GM21723 (cell line): Measurements from ENCODE around the gene SPACA5.
A peak's percentile ranks its signal among the peaks of the same experiment; 100 is the strongest.
"Not testable (repeated sequence)": the region's sequence is repeated elsewhere in the genome, so short reads cannot be mapped to it uniquely, and the experiment has no call there.

ENCODE experiments used
- ATAC-seq: cut with Tn5 transposase; IDR thresholded peaks from one replicate; pipeline ENCODE4 v1.9.1; 2021; ENCODE audit warnings: mild to moderate bottlenecking, moderate library complexity; ENCODE audit not compliant: unreplicated experiment

Gene SPACA5

DNA sequence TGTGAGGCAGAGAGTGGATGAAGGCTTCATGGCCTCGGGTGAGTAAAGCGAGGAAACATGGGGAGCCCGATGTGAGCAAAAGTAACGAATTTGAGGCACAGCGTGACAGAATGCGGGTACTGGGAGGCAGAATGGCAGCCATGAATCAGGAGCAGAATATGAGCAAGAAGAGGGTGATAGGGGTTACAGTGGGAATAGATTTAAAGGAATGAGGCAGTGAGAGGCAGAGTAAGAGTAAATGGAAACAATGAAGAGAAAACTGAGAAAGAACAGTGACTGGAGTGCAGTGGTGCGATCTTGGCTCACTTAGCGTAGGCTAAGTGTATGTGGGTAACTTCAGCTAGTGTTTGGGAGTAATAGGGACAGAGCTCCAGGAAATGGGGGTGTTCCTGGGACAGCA is at the start of gene SPACA5:
SPACA5 (plus strand) TSS at position 301 of the 400 bp plus-strand sequence. CDS start 815 bp downstream, outside the sequence.
- not testable (repeated sequence) for ATAC-seq

GRCh38 chrX:47958206-47958605 is 48.6 kb upstream of the SPACA5 start:
- ATAC-seq, result not testable (repeated sequence)

DNA sequence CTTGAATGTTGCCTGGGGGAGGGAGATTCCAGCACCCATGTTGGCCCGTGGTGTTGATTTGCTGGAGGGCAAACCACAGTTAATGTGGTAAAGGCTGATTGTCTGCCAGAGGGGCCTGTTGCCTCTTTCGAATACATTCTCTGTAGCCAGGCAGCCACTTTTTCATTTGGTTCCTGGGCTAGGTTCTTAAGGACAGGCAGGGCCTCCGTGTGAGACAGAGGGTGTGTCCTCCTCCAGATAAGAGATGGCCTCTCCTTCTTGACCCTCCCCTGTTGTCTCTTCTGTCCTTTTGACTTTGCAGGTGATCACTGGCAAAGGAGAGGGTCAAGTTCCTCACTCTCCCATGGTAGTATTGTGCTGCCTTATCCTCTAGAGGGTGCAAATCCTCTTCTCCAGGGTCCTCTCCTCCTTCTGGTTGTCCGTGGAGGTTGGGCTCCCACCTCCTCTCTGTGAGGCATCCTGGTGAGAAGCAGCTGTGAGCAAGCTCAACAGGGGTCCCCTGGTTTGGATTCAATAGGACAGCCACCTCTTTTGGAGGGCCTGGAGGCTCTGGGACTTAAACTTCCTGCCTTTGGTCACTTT is 47.9 kb upstream of the SPACA5 start:
- no peak for ATAC-seq

- no peak for ATAC-seq
These were observed 46.4 kb upstream of the SPACA5 start for GRCh38 chrX:47960406-47960805.

DNA sequence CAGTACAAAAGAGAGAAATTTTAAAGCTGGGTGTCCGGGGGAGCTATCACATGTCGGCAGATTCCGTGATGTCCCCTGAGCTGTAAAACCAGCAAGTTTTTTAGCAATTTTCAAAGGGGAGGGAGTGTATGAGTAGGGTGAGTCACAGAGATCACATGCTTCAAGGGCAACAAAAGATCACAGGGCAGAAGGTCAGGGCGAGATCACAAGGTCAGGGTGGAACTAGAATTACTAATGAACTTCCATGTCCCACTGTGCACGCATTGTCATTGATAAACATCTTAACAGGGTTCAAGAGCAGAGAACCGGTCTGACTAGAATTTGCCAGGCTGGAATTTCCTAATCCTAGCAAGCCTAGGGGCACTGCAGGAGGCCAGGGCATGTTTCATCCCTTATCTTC is 45.0 kb upstream of the SPACA5 start:
- ATAC-seq, result not testable (repeated sequence)

- ATAC-seq, result not testable (repeated sequence)
These were observed 41.3 kb upstream of the SPACA5 start for GRCh38 chrX:47965526-47965925.

DNA sequence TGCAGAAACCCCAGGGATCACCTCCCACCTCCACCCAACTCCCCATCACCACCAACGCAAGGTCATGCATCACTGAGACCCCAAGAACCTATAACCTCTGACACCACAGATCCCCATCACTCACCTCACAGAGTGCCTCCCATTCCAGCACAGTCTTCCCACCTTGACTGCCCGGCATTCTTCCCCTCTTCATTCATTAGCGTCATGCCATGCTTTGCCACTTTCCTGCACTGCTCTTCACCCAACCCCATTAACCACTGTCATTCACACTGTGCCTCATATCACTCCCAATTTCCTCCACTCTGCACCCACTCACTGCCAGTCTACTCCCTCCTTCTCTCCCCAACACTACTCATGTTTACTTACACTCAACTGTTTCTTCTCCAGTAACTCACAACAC is 33.6 kb upstream of the SPACA5 start:
- ATAC-seq, result no peak

DNA sequence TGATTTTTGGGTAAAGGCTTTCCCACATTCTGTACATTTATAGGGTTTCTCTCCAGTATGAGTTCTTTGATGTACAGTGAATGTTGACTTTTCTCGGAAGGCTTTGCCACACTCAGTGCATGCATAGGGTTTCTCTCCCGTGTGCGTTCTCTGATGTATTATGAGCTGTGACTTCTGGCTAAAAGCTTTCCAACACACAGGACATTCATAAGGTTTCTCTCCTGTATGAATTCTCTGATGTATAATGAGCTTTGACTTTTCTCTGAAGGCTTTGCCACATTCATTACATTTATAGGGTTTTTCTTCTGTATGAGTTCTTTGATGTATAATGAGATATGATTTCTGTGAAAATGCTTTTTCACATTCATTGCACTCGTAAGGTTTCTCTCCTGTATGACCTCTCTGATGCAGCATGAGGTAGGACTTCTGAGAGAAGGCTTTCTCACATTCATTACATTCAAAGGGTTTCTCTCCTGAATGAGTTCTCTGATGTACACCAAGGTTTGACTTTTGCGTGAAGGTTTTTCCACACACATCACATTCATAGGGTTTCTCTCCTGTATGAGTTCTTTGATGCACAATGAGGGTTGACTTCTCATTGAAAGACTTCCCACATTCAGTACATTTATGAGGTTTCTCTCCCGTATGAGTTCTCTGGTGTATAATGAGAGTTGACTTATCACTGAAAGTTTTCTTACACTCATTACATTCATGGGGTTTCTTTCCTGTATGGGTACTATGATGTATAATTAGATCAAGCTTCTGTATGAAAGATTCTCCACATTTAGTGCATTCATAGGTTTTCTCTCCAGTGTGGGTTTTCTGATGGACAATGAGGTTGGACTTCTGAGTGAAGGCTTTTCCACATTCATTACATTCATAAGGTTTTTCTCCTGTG is 30.3 kb upstream of the SPACA5 start:
- ATAC-seq, result no peak

- ATAC-seq, result no peak
These were observed 15.3 kb upstream of the SPACA5 start for GRCh38 chrX:47991263-47992094.

- ATAC-seq, result no peak
These were observed 14.8 kb upstream of the SPACA5 start for GRCh38 chrX:47992095-47992380.

DNA sequence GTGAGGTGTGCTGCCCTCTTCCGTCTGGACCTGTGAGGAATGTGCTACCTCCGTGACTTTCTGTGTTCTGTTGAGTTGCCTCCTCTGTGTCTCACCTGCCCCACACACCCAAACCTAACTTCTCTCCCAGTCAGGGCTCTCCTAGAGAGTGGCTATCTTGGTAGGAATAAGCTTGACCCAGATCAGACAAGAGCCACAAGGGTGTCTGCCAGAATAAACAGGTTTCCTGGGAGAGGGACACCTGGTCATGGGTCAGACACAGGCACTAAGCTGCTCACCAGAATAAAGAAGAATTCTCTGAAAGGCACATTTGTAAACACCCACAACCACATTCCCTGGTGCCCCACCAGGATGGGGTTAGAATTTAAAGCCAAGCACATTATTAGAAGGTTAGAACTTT is 14.1 kb upstream of the SPACA5 start:
- ATAC-seq, result no peak

DNA sequence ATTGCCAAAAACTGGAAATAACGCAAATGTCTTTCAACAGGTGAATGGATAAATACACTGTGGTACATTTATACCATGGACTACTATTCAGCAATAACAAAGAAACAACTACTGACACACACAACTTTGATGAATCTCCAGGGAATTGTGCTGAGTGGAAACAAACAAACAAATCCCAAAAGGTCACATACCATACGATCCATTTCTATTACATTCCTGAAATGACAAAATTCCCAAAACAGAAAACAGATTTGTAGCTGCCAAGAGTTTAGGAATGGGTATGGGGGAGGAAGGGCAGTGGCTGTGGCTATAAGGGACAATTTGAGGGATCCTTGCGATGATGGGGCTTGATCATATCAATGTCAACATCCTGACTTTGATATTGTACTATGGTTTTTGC is 5.5 kb upstream of the SPACA5 start:
- no peak for ATAC-seq

DNA sequence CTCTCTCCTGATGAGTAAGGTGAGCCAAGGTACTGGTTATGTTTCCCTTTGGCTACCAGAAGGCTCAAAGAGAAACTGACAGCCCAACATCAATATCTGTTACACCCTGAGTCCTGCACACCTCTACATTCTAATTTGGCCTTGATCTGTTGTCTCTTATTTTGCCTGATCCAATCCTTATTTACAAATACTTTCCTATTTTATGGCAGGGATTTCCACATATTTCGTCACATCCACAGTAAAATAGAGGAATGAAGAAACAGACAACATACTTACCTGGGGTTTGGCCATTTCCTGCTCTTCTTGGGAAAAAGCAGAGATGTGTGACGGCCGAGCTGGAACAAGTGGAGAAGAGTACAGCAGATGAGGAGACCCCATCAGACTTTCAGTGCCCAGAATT is 4.5 kb upstream of the SPACA5 start:
- no peak for ATAC-seq

DNA sequence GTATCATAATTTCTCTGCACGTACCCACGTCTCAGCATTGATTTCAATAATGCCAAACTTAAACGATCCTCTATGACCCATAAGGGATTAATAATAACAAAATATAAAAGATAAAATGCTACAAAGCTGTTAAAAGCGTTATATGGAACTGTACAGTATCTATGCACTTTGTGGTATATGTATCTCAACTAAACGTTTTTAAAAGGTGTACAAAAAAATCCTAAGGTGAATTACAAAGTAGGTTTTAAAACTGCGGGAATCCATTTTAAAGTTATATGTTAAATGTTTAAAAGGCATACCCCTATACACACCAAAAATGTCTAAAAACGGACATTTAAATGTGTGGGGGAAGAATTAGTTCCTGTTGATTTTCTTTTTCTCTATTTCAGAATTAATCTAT is 3.9 kb upstream of the SPACA5 start:
- no peak for ATAC-seq

DNA sequence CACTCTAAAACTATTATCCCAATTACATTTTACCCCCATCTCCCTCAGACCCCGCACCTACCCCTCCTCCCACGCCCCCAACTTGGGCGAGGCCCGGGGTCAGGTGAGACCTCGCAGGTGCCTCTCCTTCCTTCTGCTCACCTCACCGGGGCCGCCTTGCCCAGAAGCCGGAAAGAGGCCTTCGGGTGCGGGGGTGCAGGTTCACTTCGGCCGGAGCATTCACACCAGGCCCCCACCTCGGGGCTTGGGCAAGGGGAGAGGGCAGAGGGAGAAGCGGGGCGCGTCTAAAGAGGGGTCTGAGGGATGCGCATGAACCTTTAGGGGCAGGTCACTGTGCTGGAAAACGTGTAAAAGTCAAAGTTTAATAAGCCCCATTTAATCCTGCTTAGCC is 3.4 kb upstream of the SPACA5 start:
- peak; percentile 28 for ATAC-seq

GRCh38 chrX:48003758-48004457 is 2.9 kb upstream of the SPACA5 start, which contains the start of gene ZNF182:
ZNF182 (minus strand) TSS chrX:48003989; CDS start chrX:48002609, 1,380 bp downstream.
- ATAC-seq, result peak; percentile 90

DNA sequence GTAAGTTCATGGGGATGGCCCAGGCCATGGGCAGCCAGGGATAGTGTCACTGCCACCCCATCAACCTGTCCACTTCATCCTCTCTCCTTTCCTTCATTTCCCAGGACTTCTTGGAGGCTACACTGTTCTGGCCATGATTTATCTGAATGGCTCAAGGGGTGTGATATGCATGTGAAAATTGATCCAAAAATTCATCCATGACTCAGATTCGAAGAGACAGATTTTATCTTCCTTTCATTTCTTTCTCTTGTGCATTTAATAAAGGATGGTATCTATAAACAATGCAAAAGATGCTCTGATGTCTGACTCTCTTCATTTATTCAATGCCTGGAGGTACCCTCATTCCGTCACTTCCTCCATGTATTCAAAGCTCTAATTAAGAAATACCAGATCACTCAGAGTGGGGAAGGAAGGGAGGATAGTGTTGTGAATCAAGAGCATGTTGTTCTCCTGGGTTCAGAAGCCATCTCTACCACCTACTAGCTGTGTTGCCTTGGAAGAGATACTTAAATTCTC is 2.7 kb downstream of the SPACA5 start:
- not testable (repeated sequence) for ATAC-seq

DNA sequence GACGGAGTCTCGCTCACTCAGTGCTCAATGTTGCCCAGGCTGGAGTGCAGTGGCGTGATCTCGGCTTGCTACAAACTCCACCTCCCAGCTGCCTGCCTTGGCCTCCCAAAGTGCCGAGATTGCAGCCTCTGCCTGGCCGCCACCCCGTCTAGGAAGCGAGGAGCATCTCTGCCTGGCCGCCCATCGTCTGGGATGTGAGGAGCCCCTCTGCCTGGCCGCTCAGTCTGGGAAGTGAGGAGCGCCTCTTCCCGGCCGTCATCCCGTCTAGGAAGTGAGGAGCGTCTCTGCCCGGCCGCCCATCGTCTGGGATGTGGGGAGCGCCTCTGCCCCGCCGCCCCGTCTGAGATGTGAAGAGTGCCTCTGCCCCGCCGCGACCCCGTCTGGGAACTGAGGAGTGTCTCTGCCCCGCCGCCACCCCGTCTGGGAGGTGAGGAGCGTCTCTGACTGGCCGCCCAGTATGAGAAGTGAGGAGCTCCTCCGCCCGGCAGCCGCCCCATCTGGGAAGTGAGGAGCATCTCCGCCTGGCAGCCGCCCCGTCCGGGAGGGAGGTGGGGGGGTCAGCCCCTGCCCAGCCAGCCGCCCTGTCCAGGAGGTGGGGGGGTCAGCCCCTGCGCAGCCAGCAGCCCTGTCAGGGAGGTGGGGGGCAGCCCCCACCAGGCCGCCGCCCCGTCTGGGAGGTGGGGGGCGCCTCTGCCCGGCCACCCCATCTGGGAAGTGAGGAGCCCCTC is 10.0 kb downstream of the SPACA5 start:
- not testable (repeated sequence) for ATAC-seq

- ATAC-seq, result not testable (repeated sequence)
These were observed 13.1 kb downstream of the SPACA5 start for GRCh38 chrX:48019892-48020291.

GRCh38 chrX:48020472-48020871 is 13.7 kb downstream of the SPACA5 start:
- ATAC-seq, result not testable (repeated sequence)
